ENCODE measurements around the gene EPN2.

GRCh38 chr17:19345067-19345460, 107.9 kb downstream of the EPN2 start:
- no peak for TF ChIP-seq CTCF (IDR thresholded peaks at IDR 0.05; ENCODE audit: insufficient read depth, low read length, poor library complexity, severe bottlenecking)
- no peak for TF ChIP-seq EZH2phosphoT487 (conservative IDR thresholded peaks at IDR 0.05; ENCODE audit: low read length)

All from SU-DHL-6 (cell line).